HEK293 (cell line): ENCODE results near the gene PDE4B.

Experiments
- CTCF ChIA-PET: fragments of 350-600 bp; formaldehyde crosslinking; extraction: SDS; loops from one replicate; lab custom pipeline; 2021; ENCODE audit warnings: antibody characterized with exemption; lab: Yijun Ruan, JAX
- POLR2A ChIA-PET: fragments of 300-600 bp; formaldehyde crosslinking; extraction: SDS; loops from one replicate; lab custom pipeline; 2020; ENCODE audit warnings: antibody characterized with exemption, inconsistent platforms; lab: Yijun Ruan, JAX
- H3K27ac ChIP-seq: fragments of 200-500 bp; sonication (Bioruptor generic); 2 replicates; pipeline ENCODE4 v1.5.1; 2014; ENCODE audit warnings: low read depth, low read length, control low read depth, inconsistent platforms; ENCODE audit errors: extremely low read depth
- H3K36me3 ChIP-seq, 2 experiments: fragments of 200-500 bp in 1 of 2; sonication (Bioruptor generic) in 1 of 2; 1 replicate in 1 of 2; 2 replicates in 1 of 2; pipeline ENCODE4 v1.5.1; 2014 to 2017; ENCODE audit warnings: inconsistent platforms in 2 of 2, low read length in 2 of 2; ENCODE audit not compliant: control insufficient read depth in 2 of 2, insufficient read depth in 1 of 2
- H3K4me1 ChIP-seq: fragments of 200-500 bp; sonication (Bioruptor generic); 2 replicates; pipeline ENCODE4 v1.5.1; 2014; ENCODE audit warnings: mild to moderate bottlenecking, low read length, inconsistent platforms; ENCODE audit not compliant: control insufficient read depth, insufficient read depth
- H3K4me3 ChIP-seq: 2 replicates; pipeline ENCODE4 v1.5.1; 2011; ENCODE audit warnings: low read depth, mild to moderate bottlenecking, control low read depth, low read length, moderate library complexity
- H3K9me3 ChIP-seq: fragments of 200-500 bp; sonication (Bioruptor generic); 2 replicates; pipeline ENCODE4 v1.5.1; 2014; ENCODE audit warnings: low read depth, low read length, inconsistent platforms; ENCODE audit not compliant: control insufficient read depth, insufficient read depth
- ATF2 ChIP-seq: fragments of 450-650 bp; formaldehyde crosslinking; IDR thresholded peaks from 2 replicates; pipeline ENCODE4 v1.5.1; 2016; ENCODE audit warnings: missing biosample characterization, missing genetic modification characterization, low read depth
- MZF1 ChIP-seq: fragments of 450-650 bp; formaldehyde crosslinking; IDR thresholded peaks from 2 replicates; pipeline ENCODE4 v1.5.1; 2017; ENCODE audit warnings: missing biosample characterization, missing genetic modification characterization, borderline replicate concordance
- PRDM6 ChIP-seq: fragments of 450-650 bp; formaldehyde crosslinking; IDR thresholded peaks from 2 replicates; pipeline ENCODE4 v1.5.1; 2017; ENCODE audit warnings: missing biosample characterization, missing genetic modification characterization
- REPIN1 ChIP-seq: fragments of 450-650 bp; formaldehyde crosslinking; IDR thresholded peaks from 2 replicates; pipeline ENCODE4 v1.5.1; 2017; ENCODE audit warnings: missing biosample characterization, missing genetic modification characterization, low read depth
- SCRT1 ChIP-seq: fragments of 450-650 bp; formaldehyde crosslinking; IDR thresholded peaks from 2 replicates; pipeline ENCODE4 v1.5.1; 2016; ENCODE audit warnings: missing biosample characterization, missing genetic modification characterization, borderline replicate concordance
- ZBTB10 ChIP-seq: fragments of 450-650 bp; formaldehyde crosslinking; IDR thresholded peaks from 2 replicates; pipeline ENCODE4 v1.5.1; 2016; ENCODE audit warnings: missing biosample characterization, missing genetic modification characterization
- ZBTB17 ChIP-seq: fragments of 450-650 bp; formaldehyde crosslinking; IDR thresholded peaks from 2 replicates; pipeline ENCODE4 v1.5.1; 2016; ENCODE audit warnings: missing biosample characterization, missing genetic modification characterization
- ZBTB20 ChIP-seq: fragments of 450-650 bp; formaldehyde crosslinking; IDR thresholded peaks from 2 replicates; pipeline ENCODE4 v1.5.1; 2016; ENCODE audit warnings: missing biosample characterization, missing genetic modification characterization
- ZBTB8A ChIP-seq: fragments of 450-650 bp; formaldehyde crosslinking; IDR thresholded peaks from 2 replicates; pipeline ENCODE4 v1.5.1; 2016; ENCODE audit warnings: missing biosample characterization, missing genetic modification characterization
- ZNF133 ChIP-seq: fragments of 450-650 bp; formaldehyde crosslinking; IDR thresholded peaks from 2 replicates; pipeline ENCODE4 v1.5.1; 2016; ENCODE audit warnings: missing biosample characterization, missing genetic modification characterization
- ZNF248 ChIP-seq: fragments of 450-650 bp; formaldehyde crosslinking; IDR thresholded peaks from 2 replicates; pipeline ENCODE4 v1.5.1; 2017; ENCODE audit warnings: missing biosample characterization, missing genetic modification characterization
- ZNF341 ChIP-seq: fragments of 450-650 bp; formaldehyde crosslinking; IDR thresholded peaks from 2 replicates; pipeline ENCODE4; 2016; ENCODE audit warnings: low read depth, missing biosample characterization, missing genetic modification characterization
- ZNF37A ChIP-seq: fragments of 450-650 bp; IDR thresholded peaks from 2 replicates; pipeline ENCODE4 v1.5.1; 2018; ENCODE audit warnings: missing biosample characterization, missing genetic modification characterization
- ZNF555 ChIP-seq: fragments of 450-650 bp; formaldehyde crosslinking; conservative IDR thresholded peaks from 2 replicates; pipeline ENCODE4 v1.5.1; 2017; ENCODE audit warnings: missing biosample characterization, mild to moderate bottlenecking, missing genetic modification characterization, inconsistent platforms
- ZNF621 ChIP-seq: fragments of 450-650 bp; formaldehyde crosslinking; IDR thresholded peaks from 2 replicates; pipeline ENCODE4 v1.5.1; 2017; ENCODE audit warnings: missing biosample characterization, missing genetic modification characterization
- ZNF624 ChIP-seq: fragments of 450-650 bp; formaldehyde crosslinking; IDR thresholded peaks from 2 replicates; pipeline ENCODE4 v1.5.1; 2017; ENCODE audit warnings: missing biosample characterization, missing genetic modification characterization
- ZSCAN16 ChIP-seq: fragments of 450-650 bp; formaldehyde crosslinking; IDR thresholded peaks from 2 replicates; pipeline ENCODE4 v1.5.1; 2016; ENCODE audit warnings: missing biosample characterization, missing genetic modification characterization
- TF ChIP-seq, protein P1 (sequence below): fragments of 450-650 bp; IDR thresholded peaks from 2 replicates; pipeline ENCODE4 v1.5.1; 2018; ENCODE audit warnings: missing biosample characterization, mild to moderate bottlenecking, missing genetic modification characterization
- TF ChIP-seq, protein P2 (sequence below): fragments of 450-650 bp; formaldehyde crosslinking; IDR thresholded peaks from 2 replicates; pipeline ENCODE4 v1.5.1; 2016; ENCODE audit warnings: missing biosample characterization, missing genetic modification characterization

The PDE4B gene

GRCh38 chr1:65992165-65992821, 199.6 kb downstream of the PDE4B start:
- no peak for TF ChIP-seq ZNF248 (tag by site-specific recombination)
- no peak for TF ChIP-seq ZBTB17 (tag by site-specific recombination)
- TF ChIP-seq ZNF341 (tag by site-specific recombination), result no peak
- TF ChIP-seq ZNF37A, result no peak
- TF ChIP-seq, protein P1, sequence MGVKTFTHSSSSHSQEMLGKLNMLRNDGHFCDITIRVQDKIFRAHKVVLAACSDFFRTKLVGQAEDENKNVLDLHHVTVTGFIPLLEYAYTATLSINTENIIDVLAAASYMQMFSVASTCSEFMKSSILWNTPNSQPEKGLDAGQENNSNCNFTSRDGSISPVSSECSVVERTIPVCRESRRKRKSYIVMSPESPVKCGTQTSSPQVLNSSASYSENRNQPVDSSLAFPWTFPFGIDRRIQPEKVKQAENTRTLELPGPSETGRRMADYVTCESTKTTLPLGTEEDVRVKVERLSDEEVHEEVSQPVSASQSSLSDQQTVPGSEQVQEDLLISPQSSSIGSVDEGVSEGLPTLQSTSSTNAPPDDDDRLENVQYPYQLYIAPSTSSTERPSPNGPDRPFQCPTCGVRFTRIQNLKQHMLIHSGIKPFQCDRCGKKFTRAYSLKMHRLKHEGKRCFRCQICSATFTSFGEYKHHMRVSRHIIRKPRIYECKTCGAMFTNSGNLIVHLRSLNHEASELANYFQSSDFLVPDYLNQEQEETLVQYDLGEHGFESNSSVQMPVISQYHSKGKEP (tag by site-specific recombination), result no peak
- TF ChIP-seq, protein P2, sequence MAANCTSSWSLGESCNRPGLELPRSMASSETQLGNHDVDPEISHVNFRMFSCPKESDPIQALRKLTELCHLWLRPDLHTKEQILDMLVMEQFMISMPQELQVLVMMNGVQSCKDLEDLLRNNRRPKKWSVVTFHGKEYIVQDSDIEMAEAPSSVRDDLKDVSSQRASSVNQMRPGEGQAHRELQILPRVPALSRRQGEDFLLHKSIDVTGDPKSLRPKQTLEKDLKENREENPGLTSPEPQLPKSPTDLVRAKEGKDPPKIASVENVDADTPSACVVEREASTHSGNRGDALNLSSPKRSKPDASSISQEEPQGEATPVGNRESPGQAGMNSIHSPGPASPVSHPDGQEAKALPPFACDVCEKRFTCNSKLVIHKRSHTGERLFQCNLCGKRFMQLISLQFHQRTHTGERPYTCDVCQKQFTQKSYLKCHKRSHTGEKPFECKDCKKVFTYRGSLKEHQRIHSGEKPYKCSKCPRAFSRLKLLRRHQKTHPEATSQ (tag by site-specific recombination), result no peak
- POLR2A ChIA-PET, result no interaction called here
- no peaks in the 10 kb centered on the region for H3K9me3 ChIP-seq
- H3K36me3 ChIP-seq, result no peaks in the 10 kb centered on the region
- H3K4me1 ChIP-seq, result no peaks in the 10 kb centered on the region
- no peak overlapping the region for H3K27ac ChIP-seq
- no peak overlapping the region for H3K4me3 ChIP-seq
- CTCF ChIA-PET, result interaction anchor here (0.8 to 2.5 kb wide), 2 partner anchors 33 to 250 kb away, joined by 5 to 20 read pairs; no protein-coding TSS in a partner anchor

DNA sequence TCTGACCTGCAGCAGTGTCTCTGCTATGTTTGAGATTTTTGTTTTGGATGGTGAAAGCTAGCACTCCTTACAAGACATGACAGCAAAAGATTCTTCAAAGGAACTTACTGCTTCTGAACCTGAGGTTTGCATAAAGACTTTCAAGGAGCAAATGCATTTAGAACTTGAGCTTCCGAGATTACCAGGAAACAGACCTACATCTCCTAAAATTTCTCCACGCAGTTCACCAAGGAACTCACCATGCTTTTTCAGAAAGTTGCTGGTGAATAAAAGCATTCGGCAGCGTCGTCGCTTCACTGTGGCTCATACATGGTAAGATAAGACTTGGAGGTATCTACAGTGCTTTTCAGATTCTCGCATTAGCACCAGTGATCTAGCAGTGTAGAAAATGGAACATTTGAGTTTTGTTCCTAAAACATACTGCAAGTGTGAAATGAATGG, 200.2 kb downstream of the PDE4B start:
- TF ChIP-seq ZBTB20 (tag by site-specific recombination) (no peak), ATF2 (tag by site-specific recombination) (no peak), ZBTB10 (tag by site-specific recombination) (no peak), PRDM6 (tag by site-specific recombination) (no peak), ZNF555 (tag by site-specific recombination) (no peak), ZNF621 (tag by site-specific recombination) (no peak), ZNF624 (tag by site-specific recombination) (no peak), MZF1 (tag by site-specific recombination) (no peak), REPIN1 (no peak), ZNF133 (tag by site-specific recombination) (no peak), ZSCAN16 (tag by site-specific recombination) (no peak), ZBTB8A (tag by site-specific recombination) (no peak), SCRT1 (tag by site-specific recombination) (no peak)
- TF ChIP-seq, protein P2 (tag by site-specific recombination), result no peak
- CTCF ChIA-PET, result interaction anchor here (0.6 to 2.5 kb wide), 3 partner anchors 34 to 249 kb away, joined by 3 to 20 read pairs (median 5); no protein-coding TSS in a partner anchor
- no peak overlapping the region for H3K4me3 ChIP-seq
- H3K4me1 ChIP-seq, result no peaks in the 10 kb centered on the region
- H3K36me3 ChIP-seq, result no peaks in the 10 kb centered on the region
- no peak overlapping the region for H3K27ac ChIP-seq
- no peaks in the 10 kb centered on the region for H3K9me3 ChIP-seq
- POLR2A ChIA-PET, result no interaction called here
